Suprapubic skin (tissue), 4 donors: ENCODE results near the gene KRT81. TPM values are rescaled to one million over a fixed set of nuclear protein-coding genes. Genes with fewer than 3 reads are reported as not detected.
A peak's percentile ranks its signal among the peaks of the same experiment; 100 is the strongest.
"Not testable (repeated sequence)": the region's sequence is repeated elsewhere in the genome, so short reads cannot be mapped to it uniquely, and the experiment has no call there.

Experiments
- DNase-seq, 2 donors: peaks; one replicate each; pipeline ENCODE4 v3.0.0-alpha.2; 2019; ENCODE audit warnings: low spot score in 2 of 2
- H3K27ac ChIP-seq: fragments of 200-600 bp; sonication (generic); one replicate; pipeline ENCODE4 v1.5.1; 2019
- H3K27me3 ChIP-seq: fragments of 200-600 bp; sonication (generic); one replicate; pipeline ENCODE4 v1.5.1; 2019
- H3K36me3 ChIP-seq: fragments of 200-600 bp; sonication (generic); one replicate; pipeline ENCODE4 v1.5.1; 2019
- H3K4me1 ChIP-seq: fragments of 200-600 bp; sonication (generic); one replicate; pipeline ENCODE4 v1.5.1; 2019
- H3K4me3 ChIP-seq: fragments of 200-600 bp; sonication (generic); one replicate; pipeline ENCODE4 v1.5.1; 2019; ENCODE audit warnings: mild to moderate bottlenecking
- H3K9me3 ChIP-seq: fragments of 200-600 bp; sonication (generic); one replicate; pipeline ENCODE4 v1.5.1; 2019
- EP300 ChIP-seq: sonication (generic); formaldehyde crosslinking; IDR thresholded peaks from one replicate; pipeline ENCODE4 v1.6.1; 2017; ENCODE audit warnings: antibody characterized with exemption
- POLR2A ChIP-seq, 2 donors: fragments of 450-650 bp; IDR thresholded peaks; one replicate each; pipeline ENCODE4 v1.6.1; 2017; ENCODE audit warnings: antibody characterized with exemption in 2 of 2, mild to moderate bottlenecking in 2 of 2, moderate library complexity in 2 of 2
- POLR2AphosphoS5 ChIP-seq, 3 donors: sonication (generic); formaldehyde crosslinking; IDR thresholded peaks; one replicate each; pipeline ENCODE4 v1.6.1; 2017; ENCODE audit warnings: antibody characterized with exemption in 3 of 3
- WGBS: methylation state at CpG from one replicate; pipeline ENCODE4 v1.1.5; 2018; 5-methylcytosine and 5-hydroxymethylcytosine counted together
- total RNA-seq, 4 donors: library from RNA; depleted of rRNA; stranded (reverse); fragments of >200 nt; gene quantifications; one replicate each; pipeline ENCODE4 v1.1.0, GENCODE V29; 2016
- TF ChIP-seq, protein P1 (sequence below), 2 donors: fragments of 200-600 bp in 1 of 2; fragments of 450-650 bp in 1 of 2; sonication (generic) in 1 of 2; IDR thresholded peaks; one replicate each; pipeline ENCODE4 v1.5.1; 2016 to 2019; ENCODE audit warnings: antibody characterized with exemption in 2 of 2, mild to moderate bottlenecking in 1 of 2, moderate library complexity in 1 of 2

The KRT81 gene
- total RNA-seq, 4 donors from 2014 or later = 0.72 to 346 (median 21.0) TPM

DNA sequence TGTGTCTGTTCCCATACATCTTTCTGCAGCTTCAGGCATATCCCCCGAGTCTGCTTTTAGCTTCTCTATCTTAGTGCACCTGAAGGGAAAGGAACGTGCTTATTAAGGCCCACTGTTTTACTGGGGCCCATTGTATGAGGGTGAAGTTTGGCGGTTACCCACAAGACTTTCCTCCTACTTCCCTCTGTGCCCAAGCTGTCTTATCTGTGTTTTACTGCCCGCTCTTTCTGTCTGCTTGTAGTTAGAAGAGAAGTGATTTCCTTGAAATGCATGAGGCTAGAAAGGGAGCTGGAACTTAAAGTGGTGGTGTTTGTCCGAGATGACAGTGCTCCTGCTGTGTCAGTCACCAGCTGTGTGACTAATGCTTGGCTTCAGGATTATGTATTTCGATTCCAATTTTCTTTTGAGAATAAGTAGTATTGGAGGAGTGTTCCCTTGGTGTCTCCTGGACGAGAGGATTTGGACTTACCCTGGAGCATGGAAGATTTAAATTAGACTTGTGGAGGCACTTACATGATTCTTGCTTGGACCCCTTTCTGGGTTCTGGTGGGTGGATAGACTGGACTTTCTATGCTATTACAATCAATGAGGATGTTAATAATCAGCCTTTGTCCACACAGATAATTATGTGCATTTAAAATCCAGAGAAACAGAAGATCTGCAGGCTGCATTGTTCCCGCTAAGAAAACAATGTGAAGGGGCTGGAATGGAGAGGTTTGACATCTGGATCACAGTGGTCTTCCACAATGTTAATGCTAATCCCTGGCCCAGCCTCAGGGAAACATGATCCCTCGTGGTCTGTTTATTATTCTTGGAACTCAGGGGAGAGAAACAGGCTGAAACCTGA, 30.8 kb downstream of the KRT81 start:
- 68% methylated on average over 9 of the region's 9 CpGs for WGBS
- TF ChIP-seq POLR2A (IDR thresholded peaks at IDR 0.05) (no peak), EP300 (no peak), POLR2AphosphoS5 (IDR thresholded peaks at IDR 0.05) (no peak)
- TF ChIP-seq, protein P1, sequence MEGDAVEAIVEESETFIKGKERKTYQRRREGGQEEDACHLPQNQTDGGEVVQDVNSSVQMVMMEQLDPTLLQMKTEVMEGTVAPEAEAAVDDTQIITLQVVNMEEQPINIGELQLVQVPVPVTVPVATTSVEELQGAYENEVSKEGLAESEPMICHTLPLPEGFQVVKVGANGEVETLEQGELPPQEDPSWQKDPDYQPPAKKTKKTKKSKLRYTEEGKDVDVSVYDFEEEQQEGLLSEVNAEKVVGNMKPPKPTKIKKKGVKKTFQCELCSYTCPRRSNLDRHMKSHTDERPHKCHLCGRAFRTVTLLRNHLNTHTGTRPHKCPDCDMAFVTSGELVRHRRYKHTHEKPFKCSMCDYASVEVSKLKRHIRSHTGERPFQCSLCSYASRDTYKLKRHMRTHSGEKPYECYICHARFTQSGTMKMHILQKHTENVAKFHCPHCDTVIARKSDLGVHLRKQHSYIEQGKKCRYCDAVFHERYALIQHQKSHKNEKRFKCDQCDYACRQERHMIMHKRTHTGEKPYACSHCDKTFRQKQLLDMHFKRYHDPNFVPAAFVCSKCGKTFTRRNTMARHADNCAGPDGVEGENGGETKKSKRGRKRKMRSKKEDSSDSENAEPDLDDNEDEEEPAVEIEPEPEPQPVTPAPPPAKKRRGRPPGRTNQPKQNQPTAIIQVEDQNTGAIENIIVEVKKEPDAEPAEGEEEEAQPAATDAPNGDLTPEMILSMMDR (IDR thresholded peaks at IDR 0.05) = no peak

DNA sequence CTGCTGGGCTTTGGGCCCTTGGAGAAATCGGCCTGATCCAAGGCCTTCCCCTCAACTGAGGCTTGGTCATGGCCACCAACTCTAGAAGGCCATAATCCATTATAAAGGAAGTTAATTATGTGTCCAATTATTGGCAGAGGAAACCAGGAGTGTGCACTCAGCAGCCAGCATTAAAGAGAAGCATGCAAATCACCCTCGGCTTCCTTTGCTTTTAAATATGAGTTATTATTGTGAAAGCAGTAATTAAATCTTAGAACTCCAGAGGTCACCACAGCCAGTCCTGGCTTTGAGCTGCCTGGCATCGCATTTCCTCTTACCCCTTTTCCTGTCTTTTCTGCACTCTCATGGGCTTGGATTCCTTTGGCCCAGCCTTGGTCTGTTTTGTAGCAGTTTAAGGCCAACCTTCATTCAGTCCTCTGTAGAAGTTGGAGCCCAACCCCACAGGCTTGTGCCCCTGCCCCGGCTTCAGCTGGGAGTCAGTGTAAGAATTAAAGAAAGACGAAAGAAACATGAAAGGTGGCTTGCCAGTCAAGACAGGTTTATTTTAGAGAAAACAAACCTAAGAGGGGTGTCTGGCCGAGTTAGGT, 31.6 kb downstream of the KRT81 start:
- Histone ChIP-seq H3K4me3 (no peak overlapping the region), H3K4me1 (peaks cover 15% of the 10 kb centered on the region), H3K27ac (no peak overlapping the region), H3K27me3 (peaks cover 54% of the 10 kb centered on the region), H3K9me3 (no peaks in the 10 kb centered on the region), H3K36me3 (no peaks in the 10 kb centered on the region)
- 82% methylated on average over 6 of the region's 6 CpGs for WGBS
- peak in 1 of 2 donors; percentile 45 for DNase-seq
- TF ChIP-seq EP300 (no peak), POLR2A (IDR thresholded peaks at IDR 0.05) (no peak), POLR2AphosphoS5 (IDR thresholded peaks at IDR 0.05) (no peak)
- TF ChIP-seq, protein P1 (IDR thresholded peaks at IDR 0.05) = no peak

More for the DNA sequence above, 30.8 kb downstream of the KRT81 start:
- Histone ChIP-seq H3K27me3 (peaks cover 50% of the 10 kb centered on the region), H3K27ac (no peak overlapping the region), H3K4me3 (no peak overlapping the region), H3K4me1 (peaks cover 15% of the 10 kb centered on the region), H3K36me3 (no peaks in the 10 kb centered on the region), H3K9me3 (no peaks in the 10 kb centered on the region)
- peak in 1 of 2 donors; percentile 6 for DNase-seq

DNA sequence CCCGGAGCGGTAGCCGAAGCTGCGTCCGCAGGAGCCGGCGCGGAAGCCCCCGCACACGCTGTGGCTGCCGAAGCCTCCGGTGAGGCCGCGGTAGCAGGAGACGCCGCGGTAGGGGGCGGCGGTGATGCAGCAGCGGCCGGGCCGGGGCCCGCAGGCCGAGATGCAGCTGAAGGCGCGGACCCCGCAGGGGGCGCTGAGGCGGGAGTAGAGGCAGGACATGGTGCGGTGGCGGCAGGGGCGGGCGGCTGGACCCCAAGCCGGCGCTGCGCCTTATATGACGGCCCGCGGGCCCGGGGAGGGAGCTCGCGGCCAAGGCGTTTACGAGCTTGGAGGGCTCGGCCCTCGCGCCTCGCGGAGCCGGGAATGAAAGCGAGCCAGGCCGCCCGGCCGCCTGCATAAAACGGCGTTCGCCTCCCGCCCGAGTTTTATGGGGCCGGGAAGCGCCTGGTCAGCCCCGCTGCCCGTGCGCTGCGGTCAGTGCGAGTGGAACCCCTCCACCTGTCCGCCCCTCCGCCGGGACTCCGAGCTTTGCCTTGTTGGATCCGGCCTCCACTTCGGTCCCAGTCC, 32.9 kb downstream of the KRT81 start:
- peak in 1 of 2 donors; percentile 60 for DNase-seq
- no peak for TF ChIP-seq POLR2AphosphoS5 (IDR thresholded peaks at IDR 0.05)
- Histone ChIP-seq H3K9me3 (no peaks in the 10 kb centered on the region), H3K4me3 (peak overlapping the region; percentile 36), H3K36me3 (no peaks in the 10 kb centered on the region), H3K27me3 (peaks cover 55% of the 10 kb centered on the region), H3K4me1 (peaks cover 11% of the 10 kb centered on the region), H3K27ac (no peak overlapping the region)
- WGBS = no CpG with 5 or more reads among the region's 72 CpGs

DNA sequence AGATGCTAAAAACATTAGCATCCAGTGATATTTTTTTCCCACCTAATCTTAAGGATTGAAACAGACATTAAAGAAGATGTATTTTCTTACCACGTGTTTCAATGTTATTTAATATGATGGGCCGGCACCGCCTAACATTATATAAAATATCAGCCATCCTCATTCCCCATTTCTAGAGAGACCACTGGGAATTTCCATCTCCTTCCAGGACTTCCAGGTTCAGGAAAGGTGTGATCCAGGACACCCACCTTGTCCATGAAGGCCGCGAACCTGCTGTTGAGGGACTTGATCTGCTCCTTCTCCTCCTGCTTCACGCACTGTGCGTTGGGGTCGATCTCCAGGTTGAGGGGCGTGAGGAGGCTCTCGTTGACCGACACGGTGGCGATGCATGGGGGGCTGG, 33.4 kb downstream of the KRT81 start:
- H3K27ac ChIP-seq, H3K9me3 ChIP-seq, H3K36me3 ChIP-seq: not testable (repeated sequence)
- DNase-seq = peak in 1 of 2 donors; percentile 30
- 54% methylated on average over 9 of the region's 13 CpGs for WGBS
- H3K4me3 ChIP-seq = peak overlapping the region; percentile 36
- H3K4me1 ChIP-seq = peaks cover 11% of the 10 kb centered on the region
- peaks cover 51% of the 10 kb centered on the region for H3K27me3 ChIP-seq

- peaks cover 11% of the 10 kb centered on the region for H3K4me1 ChIP-seq
- peaks cover 48% of the 10 kb centered on the region for H3K27me3 ChIP-seq
- no peaks in the 10 kb centered on the region for H3K9me3 ChIP-seq
- no peak for TF ChIP-seq POLR2A (IDR thresholded peaks at IDR 0.05)
- TF ChIP-seq, protein P1 (IDR thresholded peaks at IDR 0.05) = no peak
- no peak for TF ChIP-seq EP300
- no peak for TF ChIP-seq POLR2AphosphoS5 (IDR thresholded peaks at IDR 0.05)
- no peaks in the 10 kb centered on the region for H3K36me3 ChIP-seq
- no peak overlapping the region for H3K27ac ChIP-seq
- peak in 1 of 2 donors; percentile 43 for DNase-seq
- WGBS = 100% methylated on average over 1 of the region's 4 CpGs
- H3K4me3 ChIP-seq = no peak overlapping the region
Observed at GRCh38 chr12:52257074-52257551, 34.2 kb downstream of the KRT81 start.

DNA sequence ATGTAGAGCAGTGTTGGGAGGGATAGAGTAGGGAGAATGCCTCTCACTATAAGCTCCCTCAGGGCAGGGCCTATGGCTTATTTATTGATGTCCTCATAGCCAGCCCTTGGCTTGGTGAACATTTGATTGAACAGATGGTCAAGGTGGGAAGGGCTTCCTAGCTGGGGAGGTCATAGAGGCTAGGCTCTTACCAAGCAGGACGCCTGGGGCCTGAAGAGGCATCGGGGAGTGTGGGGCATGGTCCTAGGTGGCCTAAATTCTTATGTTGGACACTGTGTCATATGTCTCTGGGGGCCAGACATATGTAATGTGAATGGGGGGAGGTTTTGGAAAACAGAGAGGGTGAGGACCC, 34.8 kb downstream of the KRT81 start:
- Histone ChIP-seq H3K27ac (no peak overlapping the region), H3K27me3 (peaks cover 46% of the 10 kb centered on the region), H3K36me3 (no peaks in the 10 kb centered on the region), H3K4me3 (no peak overlapping the region), H3K4me1 (peaks cover 11% of the 10 kb centered on the region), H3K9me3 (no peaks in the 10 kb centered on the region)
- DNase-seq = peak in 1 of 2 donors; percentile 13
- TF ChIP-seq POLR2AphosphoS5 (IDR thresholded peaks at IDR 0.05) (no peak), EP300 (no peak), POLR2A (IDR thresholded peaks at IDR 0.05) (no peak)
- TF ChIP-seq, protein P1 (IDR thresholded peaks at IDR 0.05) = no peak
- WGBS = 38% methylated on average over 2 of the region's 2 CpGs
